HTERT RPE-1 (cell line): ENCODE results near the gene USP6NL.

Source experiments
- in situ Hi-C: fragments of 300-500 bp; cut with MboI; formaldehyde crosslinking; loops from 4 replicates; pipeline ENCODE4 v1.14.3; 2020; ENCODE audit warnings: low sequenced_read_pairs

The USP6NL gene

DNA sequence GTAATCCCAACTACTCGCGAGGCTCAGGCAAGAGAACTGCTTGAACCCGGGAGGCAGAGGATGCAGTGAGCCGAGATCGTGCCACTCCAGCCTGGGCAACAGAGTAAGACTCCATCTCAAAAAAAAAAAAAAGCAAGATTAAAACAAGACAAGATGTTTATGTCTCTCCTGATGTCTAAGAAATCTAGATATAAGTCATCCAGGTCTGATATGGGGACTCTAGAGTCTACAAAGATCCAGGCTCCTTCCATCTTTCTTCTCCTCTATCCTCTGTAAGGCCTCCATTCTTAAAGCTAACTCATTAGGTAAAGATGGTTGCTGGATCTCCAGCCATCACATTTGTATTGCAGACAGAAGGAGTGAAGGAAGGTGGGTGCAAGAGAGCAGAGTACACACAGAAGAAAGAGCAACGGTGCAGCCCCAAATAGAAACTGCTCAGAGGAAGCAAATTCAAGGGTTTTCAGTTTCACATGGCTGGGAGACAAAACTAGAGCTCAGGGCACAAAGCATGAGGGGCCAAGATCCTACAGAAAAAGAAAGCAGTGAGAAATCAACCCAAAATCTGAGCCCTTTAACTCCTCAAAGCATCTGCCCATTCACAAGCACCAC, 57.6 kb downstream of the USP6NL start:
- in situ Hi-C loops: no loop called here

DNA sequence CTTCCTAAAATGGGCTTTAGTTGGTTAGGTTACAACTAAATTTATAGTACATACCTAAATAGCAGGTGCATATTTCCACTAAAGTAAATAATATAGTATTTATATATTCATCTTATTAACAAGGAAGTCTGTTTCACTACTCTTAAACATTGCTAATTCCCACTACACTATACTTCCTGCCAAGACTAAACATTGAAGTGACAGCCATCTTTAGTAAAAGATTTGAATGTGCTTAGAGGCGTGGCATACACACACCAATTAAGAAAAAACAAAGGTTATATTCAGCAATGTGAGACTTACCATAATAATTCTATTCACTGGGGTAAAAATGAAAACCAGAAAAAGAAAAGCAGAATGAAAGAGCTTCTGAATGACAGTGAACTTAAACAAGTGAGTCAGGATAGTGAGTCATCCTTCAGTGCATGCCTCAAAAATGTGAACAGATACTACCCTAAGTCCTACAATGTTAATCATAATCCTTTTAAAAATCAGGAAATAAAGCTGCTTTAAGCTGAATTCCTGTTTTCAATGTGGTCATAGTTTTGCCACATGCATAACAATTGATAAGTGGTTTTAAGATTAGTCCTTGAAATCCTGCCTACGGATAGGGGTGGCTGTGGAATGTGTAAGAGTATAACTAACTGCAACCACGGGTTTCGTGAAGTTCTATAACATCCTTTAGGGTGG, 59.4 kb downstream of the USP6NL start:
- in situ Hi-C loops: no loop called here

DNA sequence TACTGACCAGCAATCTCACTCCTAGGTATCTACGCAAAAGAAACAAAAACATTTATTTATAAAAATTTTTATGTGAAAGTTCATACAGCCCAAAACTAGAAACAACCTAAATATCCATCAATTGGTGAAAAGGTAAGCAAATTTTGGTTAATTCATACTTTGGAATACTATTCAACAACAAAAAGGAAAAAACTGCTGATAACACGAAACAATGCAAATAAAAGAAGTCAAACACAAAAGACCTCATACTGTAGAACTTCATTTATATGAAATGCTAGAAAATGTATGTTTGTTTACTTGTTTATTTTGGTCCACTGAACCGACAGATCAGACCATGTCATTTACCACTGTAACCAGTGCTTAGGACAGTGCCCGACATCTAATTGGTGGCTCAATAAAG, 60.3 kb downstream of the USP6NL start:
- in situ Hi-C loops: no loop called here

DNA sequence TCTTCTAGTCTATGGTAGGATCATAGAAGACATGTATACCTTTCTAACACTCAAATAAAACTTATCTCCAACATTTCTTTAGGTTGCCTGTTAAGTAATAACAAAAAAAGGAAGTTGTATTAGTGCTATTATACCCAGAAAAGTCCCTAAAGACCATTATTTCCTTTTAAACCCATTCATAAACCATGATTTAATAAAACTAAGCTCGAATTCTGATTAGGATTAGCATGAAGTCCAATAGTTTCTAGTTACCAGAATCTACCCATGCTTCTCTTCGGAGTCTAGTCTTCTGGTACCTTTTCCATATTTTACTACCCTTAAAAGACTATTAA, 62.7 kb downstream of the USP6NL start:
- in situ Hi-C loops: no loop called here

DNA sequence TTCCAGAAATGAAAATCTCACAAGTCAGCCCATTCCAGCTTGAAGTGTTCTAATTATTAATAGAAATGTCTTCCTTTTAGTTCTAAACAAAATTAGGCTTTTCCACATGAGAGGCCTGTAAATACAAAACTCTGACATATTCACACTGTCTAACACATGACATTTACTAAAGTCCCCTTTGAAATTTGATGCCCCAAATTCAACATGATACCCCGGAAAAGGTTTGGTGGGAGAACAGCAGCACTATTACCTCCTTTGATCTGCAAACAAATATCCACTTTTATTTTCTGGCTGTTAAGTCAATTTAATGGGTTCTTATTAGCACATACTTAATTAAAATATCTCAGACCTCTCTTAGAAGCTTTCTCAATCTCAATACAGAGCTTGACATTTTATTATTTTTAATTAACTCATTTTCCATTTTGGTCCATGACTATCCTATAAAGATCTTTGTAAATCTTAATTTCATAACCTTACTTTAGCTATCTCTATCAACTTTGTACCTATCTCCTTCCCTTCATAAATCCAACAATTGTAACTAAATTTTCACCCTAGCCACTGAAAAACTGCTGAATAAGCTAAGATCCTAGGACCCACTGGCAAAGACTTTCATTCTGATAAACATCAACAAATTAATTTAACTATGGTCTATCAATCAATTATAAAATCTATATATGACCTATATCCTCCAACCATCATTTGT, 63.2 kb downstream of the USP6NL start:
- in situ Hi-C loops: no loop called here

DNA sequence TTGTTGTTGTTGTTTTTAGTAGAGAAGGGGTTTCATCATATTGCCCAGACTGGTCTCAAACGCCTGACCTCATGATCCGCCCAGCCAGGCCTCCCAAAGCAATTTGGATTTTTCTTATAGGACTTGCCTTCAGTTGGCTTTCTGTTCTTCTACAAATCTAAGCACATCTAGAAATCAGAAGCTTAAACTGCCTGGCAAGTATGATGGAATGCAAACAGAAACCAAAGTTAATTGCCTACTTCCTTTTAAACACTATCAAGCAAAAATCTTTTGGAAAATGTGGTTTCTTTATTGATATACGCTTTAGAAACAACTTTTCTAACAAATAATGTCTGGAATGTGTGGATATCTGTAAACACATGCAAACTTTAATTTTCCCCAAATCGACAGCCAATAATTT, 64.9 kb downstream of the USP6NL start:
- in situ Hi-C loops: no loop called here

DNA sequence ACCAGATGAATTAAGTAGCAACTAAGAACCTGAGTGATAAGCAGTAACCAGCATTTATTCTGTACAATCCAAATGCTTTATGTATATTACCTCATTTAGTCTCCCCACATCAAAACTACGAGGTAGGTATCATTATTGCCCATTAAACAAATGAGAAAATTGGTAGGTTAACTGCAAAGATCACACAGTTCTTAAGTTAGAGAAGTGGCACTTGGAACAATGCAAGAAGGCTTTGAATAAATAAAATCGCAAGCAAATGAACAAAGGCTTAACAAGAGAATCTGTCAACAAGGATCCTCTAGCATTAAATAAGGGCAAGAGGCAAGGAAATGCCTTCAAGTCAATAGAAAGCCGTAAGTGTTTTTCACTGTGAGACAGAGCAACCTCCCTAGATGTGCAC, 70.2 kb downstream of the USP6NL start:
- in situ Hi-C loops: no loop called here

DNA sequence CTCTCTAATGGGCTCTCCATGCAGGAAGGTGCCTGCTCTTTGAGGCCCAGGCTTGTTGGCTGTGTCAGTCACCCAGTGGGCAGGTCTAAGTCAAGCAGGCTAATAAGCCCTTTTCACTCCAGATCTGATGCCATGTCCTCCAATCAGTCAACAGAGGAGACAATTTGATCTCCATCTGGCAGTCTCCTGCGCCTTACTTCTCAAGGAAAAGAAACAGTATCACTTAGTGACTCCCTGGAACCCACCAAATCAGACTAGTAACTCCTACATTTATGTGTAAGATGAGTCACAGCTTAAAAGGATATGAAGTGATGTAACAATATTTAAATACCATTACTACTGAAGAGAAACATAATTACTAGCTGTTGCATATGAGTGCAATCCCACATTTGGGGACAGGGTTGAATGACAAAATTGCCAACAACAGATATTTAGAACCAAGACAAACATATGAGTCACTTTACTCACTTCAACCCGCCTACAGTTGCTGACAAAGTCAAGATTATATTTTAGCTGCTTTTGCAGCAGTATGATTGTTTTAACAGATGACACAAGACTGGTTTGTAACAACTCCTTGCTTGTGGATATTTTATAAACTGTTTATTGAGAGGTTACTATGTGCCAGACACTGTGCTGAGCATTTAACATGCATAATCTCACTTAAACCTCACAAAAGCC, 72.1 kb downstream of the USP6NL start:
- in situ Hi-C loops: no loop called here

DNA sequence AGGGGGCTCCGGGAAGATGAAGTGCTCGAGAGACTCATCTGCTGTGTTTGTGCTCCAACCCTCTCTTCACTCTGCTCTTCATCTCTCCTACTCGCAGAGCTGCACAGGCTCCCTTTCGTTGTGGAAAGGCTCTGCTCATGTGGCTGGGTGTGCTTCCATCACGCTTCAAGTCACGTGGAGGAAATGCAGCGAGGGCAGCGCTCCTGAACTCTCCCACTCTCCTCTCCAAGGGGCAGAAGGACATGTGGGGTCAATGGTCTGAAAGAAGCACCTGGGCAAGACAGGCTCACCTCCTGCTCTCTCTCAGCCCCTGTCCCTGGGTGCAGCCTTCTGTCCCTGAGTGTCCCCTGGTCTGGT, 72.6 kb downstream of the USP6NL start:
- in situ Hi-C loops: no loop called here

DNA sequence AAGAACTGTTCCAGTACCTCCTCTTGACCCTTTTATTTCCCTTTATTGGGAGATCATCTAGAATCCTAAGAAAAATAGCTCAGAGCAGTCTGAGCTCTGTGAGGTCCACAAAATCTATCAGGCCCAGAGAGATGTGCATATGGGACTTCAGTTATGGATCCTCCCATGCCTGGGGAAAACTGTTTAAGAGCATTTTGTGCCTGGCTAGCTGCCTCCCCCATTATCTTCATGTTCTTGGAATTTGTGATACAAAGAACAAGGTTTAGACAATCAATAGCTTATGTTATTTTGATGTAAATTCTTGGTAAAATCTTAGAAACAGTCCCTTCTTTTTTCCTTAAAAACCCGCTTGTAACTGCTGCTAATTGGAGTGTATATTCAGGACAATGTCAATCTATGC, 75.2 kb downstream of the USP6NL start:
- in situ Hi-C loops: no loop called here

DNA sequence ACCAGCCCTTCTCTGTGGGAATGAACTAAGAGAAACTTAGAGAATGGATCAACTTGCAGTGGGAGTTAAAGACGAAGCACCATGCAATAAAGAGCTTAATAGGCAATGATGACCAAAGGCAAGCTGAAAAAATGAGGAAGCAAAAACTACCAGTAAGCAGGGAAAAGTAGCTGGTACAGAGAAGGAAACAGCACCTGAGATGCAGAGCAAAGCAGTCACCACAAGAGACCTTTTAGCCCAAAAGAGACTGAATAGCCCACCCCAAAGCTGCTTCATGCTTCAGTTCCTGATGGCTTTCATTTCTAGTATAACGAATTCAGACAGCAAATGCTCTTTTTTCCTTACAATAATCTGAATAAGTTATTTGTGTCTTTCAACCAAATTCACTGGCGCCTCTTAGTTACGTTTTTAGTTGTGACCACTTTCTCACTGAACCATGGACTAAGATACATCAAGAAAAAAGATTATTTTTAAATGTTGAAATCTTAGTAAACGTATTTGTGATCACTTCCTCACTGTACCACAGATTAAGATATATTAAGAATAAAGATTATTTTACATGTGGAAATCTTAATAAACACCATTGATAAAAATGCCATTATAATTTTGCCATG, 76.0 kb downstream of the USP6NL start:
- in situ Hi-C loops: no loop called here

DNA sequence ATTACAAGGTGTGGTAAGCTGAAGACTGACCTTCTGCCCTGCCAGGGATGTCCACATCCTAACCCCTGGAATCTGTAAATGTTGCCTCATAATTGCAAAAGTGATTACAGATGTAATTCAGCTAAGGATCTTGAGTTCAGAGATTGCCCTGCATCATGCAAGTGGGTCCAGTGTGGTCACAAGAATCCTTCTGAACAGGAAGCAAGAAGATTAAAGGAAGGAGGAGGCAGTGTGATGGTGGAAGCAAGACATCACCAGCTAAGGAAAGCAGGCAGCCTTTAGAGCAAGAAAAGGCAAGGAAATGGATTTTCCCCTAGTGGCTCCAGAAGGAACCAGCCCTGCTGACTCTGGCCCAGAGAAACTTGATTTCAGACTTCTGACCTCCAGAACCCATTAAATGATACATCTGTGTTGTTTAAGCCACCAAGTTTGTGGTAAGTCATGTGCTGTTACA, 78.1 kb downstream of the USP6NL start:
- in situ Hi-C loops: no loop called here

DNA sequence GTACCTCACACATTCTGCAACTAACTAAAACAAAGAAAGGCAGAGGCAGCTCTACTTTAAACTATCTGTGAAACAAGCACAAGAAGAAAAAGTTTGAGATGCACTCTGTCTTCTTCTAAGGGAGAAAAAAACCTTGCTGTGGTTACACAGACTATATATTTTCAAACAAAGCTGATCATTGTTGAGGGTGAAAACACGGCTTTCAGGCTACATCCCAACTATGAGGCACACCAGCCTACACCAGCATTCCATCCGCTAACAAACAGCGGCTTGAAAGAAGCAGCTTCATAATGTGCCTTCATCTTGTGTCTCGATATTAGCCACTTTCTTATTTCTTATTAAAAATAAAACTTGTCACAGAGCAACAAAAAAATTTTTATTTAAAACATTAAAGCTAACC, 79.1 kb downstream of the USP6NL start:
- in situ Hi-C loops: no loop called here

DNA sequence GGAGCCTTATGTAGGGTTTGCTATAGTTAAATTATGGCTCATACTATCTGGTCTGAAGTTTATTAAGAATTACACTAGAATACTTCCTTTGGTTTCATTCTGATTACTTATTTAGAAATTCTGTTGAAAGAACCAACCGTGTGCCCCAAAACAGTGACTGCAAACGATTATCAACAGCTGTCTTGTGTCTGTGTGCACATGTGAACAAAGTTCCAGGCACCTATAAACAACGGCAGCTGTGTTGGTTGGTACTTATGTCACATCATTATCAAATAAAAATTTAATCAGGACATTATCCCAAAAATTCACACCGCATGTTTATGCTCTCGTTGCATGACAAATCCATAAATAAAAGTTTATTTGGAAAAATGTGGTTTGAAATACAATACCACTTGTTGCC, 80.6 kb downstream of the USP6NL start:
- in situ Hi-C loops: no loop called here

DNA sequence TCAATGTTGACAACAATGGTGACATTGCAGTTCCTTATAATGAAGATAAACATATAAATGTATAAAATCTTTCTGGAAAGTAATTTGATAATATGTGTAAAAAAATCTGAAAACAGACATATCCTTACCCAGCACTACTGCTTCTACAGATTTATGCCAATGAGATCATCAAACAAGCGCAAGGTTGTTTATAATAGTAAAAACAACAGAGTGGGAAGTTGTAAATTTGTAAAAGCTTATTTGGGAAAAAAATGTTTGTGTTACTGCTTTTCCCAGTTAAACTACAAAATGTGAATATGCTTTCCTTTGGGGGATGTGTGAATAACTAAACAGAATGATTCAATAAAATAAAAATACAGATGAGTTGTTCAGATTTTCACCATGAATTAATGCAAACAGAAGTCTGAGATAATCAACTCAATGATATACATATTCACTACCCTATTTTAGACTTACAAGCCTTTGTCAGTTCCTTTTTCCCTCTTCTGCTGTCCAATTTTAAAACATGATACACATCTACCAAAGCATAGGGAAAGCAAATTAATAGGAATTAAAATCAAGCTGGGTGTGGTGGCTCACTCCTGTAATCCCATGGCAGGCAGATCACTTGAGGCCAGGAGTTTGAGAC, 82.1 kb downstream of the USP6NL start:
- in situ Hi-C loops: no loop called here

DNA sequence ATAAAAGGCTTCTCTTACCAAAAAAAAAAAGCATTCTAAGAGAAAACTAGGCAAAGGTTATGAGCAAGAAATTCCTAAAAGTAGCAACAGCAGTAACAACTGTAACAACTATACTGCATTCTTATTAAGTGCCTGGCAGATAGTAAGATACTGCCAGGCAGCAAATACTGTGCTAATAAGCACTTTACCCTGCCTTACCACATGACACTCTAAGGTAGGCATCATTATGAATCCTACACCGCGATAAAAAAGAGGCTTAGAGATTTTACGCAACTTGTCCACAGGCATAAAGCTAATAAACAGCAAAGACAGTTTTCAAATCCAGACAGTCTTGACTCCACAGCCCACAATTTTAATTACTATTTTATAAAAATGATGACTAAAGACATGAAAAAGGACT, 83.2 kb downstream of the USP6NL start:
- in situ Hi-C loops: no loop called here

DNA sequence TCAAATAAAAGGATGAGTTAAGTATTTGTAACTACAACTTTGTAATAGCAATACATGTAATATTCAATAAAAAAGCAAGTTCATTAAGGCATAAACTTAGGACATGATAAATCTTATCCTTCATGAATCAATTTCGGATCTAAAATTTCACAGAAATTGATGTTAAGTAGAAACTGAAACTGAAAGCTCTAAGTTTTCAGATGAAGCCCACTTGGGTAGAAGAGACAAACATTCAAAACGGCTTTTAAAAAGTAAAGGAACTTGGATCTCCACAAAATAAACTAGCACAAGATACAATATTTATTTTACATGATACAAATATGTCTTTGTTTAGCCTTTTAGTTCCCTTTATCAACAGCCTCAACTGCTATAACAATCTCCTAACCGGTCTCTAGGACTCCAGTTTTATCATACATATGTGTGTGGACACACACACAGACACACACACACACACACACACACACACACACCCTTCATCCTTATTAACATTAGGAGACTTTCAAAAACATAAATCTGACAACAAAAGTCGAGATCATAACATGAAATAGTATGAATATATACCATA, 83.7 kb downstream of the USP6NL start:
- in situ Hi-C loops: no loop called here

DNA sequence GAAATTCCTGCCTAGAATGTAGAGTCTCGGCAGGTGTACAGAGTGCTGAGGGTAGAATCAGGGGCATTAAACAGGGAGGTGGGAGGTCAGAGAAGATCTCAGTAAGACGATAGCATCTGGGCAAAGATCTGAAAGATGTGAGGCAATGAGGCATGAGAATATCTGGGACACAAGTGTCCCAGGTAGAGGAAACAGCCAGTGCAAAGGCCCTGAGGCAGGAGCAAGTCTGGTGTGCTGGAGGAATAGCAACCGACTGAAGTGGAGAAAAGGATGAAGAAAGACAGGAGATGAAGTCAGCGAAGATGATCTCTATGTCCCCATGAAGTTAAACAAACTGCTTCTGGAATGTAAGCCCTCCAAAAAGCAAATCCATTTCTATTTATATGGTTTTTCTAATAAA, 84.4 kb downstream of the USP6NL start:
- in situ Hi-C loops: no loop called here

DNA sequence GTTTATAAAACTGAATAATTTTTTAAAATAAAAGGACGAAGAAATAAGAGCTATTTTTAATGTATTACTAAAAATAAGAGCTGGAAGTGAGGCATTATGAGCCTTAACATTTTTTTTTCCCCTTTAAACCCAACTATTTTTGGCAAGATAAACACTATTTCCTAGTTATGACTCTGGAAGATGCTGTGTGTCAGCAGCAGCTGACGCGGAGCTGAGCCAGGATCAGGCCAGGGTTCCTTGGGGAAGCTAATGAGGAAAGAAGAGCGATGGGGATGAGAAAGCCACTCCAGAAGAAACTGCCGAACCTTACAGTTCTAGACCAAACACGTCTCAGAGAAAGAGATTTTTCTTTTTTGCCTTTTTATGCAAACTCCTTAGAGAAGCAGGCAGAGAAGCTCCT, 85.9 kb downstream of the USP6NL start:
- in situ Hi-C loops: no loop called here

DNA sequence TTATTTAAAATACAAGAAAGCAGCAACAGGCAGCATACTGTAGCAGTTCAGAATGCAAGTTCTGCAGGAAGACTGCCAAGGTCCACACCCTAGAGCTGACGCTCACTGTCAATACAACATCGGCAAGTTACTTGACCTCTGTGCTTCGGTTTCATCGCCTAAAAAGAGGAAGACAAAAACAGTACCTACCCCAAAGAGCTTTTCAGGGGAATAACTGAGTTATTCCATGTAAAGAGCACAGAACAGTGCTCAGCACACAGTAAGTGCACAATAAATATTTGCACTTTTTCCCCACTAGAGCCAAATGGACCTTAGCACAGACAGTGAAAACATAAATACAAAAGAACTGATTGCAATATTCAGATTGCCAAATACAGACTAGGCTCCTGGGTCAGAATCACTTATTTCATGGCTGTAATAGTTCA, 88.6 kb downstream of the USP6NL start:
- in situ Hi-C loops: no loop called here

DNA sequence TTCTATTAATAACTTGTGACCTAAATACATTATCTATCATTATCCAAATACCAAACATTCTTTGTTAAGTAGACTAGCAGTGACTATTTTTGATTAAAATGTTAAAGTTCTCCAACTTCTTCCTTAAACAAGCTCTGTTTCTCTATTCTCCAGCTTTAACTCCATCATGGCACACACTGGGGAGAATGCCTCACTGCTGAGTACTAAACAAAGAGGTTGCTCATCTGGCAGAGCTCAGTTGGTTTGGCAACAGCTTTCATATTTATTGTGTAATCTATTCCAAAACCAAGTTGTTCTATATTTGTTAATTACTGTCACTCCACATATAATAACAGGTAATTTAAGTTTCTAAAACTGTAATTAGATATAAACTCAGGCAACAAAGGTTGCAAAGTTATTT, 89.6 kb downstream of the USP6NL start:
- in situ Hi-C loops: no loop called here
